Stomach smooth muscle (tissue), 2 donors: ENCODE results near the gene COPS2.

ENCODE experiments used
- H3K27ac ChIP-seq: one replicate; pipeline ENCODE4 v1.7.0; 2013; ENCODE audit warnings: mild to moderate bottlenecking, low read length, inconsistent platforms
- H3K27me3 ChIP-seq, 2 donors: one replicate each; pipeline ENCODE4 v1.7.0; 2013; ENCODE audit warnings: low read length in 2 of 2; ENCODE audit not compliant: insufficient read depth in 2 of 2, control insufficient read depth in 1 of 2
- H3K36me3 ChIP-seq, 2 donors: one replicate each; pipeline ENCODE4 v1.7.0; 2013; ENCODE audit warnings: low read length in 2 of 2; ENCODE audit not compliant: control insufficient read depth in 2 of 2, insufficient read depth in 2 of 2
- H3K4me1 ChIP-seq: one replicate; pipeline ENCODE4 v1.7.0; 2013; ENCODE audit warnings: low read length; ENCODE audit not compliant: control insufficient read depth, insufficient read depth
- H3K4me3 ChIP-seq, 2 donors: one replicate each; pipeline ENCODE4 v1.7.0; 2013; ENCODE audit warnings: low read length in 2 of 2
- H3K9ac ChIP-seq, 2 donors: one replicate each; pipeline ENCODE4 v1.7.0; 2013; ENCODE audit warnings: low read length in 2 of 2, mild to moderate bottlenecking in 1 of 2
- H3K9me3 ChIP-seq, 2 donors: one replicate each; pipeline ENCODE4 v1.7.0; 2013; ENCODE audit warnings: low read length in 2 of 2; ENCODE audit not compliant: control insufficient read depth in 2 of 2
- donor health status: healthy.
- donor health status: Pancreatic carcinoma.

COPS2 gene

GRCh38 chr15:49155834-49156627 lies 632 bp upstream of the COPS2 start:
- no peaks in the 10 kb centered on the region for H3K36me3 ChIP-seq
- H3K4me1 ChIP-seq = peaks cover 3% of the 10 kb centered on the region
- H3K27me3 ChIP-seq = no peaks in the 10 kb centered on the region
- peak overlapping the region; percentile 93 to 99 for H3K9ac ChIP-seq
- no peaks in the 10 kb centered on the region for H3K9me3 ChIP-seq
- H3K27ac ChIP-seq = peak overlapping the region; percentile 53
- peak overlapping the region; percentile 99 to 100 for H3K4me3 ChIP-seq

GRCh38 chr15:49154799-49155109 lies 645 bp downstream of the COPS2 start:
- Histone ChIP-seq H3K27ac (peak overlapping the region; percentile 81), H3K4me3 (peak overlapping the region; percentile 99 to 100), H3K4me1 (peaks cover 3% of the 10 kb centered on the region), H3K9me3 (no peaks in the 10 kb centered on the region), H3K9ac (peak overlapping the region; percentile 93 to 99), H3K36me3 (no peaks in the 10 kb centered on the region), H3K27me3 (no peaks in the 10 kb centered on the region)

GRCh38 chr15:49154359-49154758 lies 1.0 kb downstream of the COPS2 start:
- Histone ChIP-seq H3K27ac (no peak overlapping the region), H3K27me3 (no peaks in the 10 kb centered on the region), H3K9me3 (no peaks in the 10 kb centered on the region), H3K4me3 (peak overlapping the region; percentile 99 to 100), H3K4me1 (peaks cover 3% of the 10 kb centered on the region), H3K36me3 (no peaks in the 10 kb centered on the region), H3K9ac (peak overlapping the region; percentile 93 to 99)

- Histone ChIP-seq H3K36me3 (no peaks in the 10 kb centered on the region), H3K27me3 (no peaks in the 10 kb centered on the region), H3K4me1 (peaks cover 3% of the 10 kb centered on the region), H3K9ac (no peak overlapping the region), H3K4me3 (no peak overlapping the region), H3K9me3 (no peaks in the 10 kb centered on the region), H3K27ac (no peak overlapping the region)
These were observed 2.7 kb downstream of the COPS2 start for GRCh38 chr15:49152552-49153312.

GRCh38 chr15:49151831-49152230 lies 3.6 kb downstream of the COPS2 start:
- Histone ChIP-seq H3K27me3 (no peaks in the 10 kb centered on the region), H3K4me3 (no peak overlapping the region), H3K9ac (no peak overlapping the region), H3K9me3 (no peaks in the 10 kb centered on the region), H3K4me1 (peaks cover 3% of the 10 kb centered on the region), H3K36me3 (no peaks in the 10 kb centered on the region), H3K27ac (no peak overlapping the region)

GRCh38 chr15:49148727-49149126 lies 6.7 kb downstream of the COPS2 start:
- Histone ChIP-seq H3K4me1 (no peaks in the 10 kb centered on the region), H3K27me3 (no peaks in the 10 kb centered on the region)

GRCh38 chr15:49148298-49148697 lies 7.1 kb downstream of the COPS2 start:
- H3K9ac ChIP-seq = no peak overlapping the region
- no peak overlapping the region for H3K27ac ChIP-seq
- H3K9me3 ChIP-seq = no peaks in the 10 kb centered on the region
- H3K36me3 ChIP-seq = peaks cover 2 to 3% of the 10 kb centered on the region in 2 donors
- H3K4me1 ChIP-seq = no peaks in the 10 kb centered on the region
- no peaks in the 10 kb centered on the region for H3K27me3 ChIP-seq
- no peak overlapping the region for H3K4me3 ChIP-seq

More at GRCh38 chr15:49148727-49149126, 6.7 kb downstream of the COPS2 start:
- Histone ChIP-seq H3K9ac (no peak overlapping the region), H3K36me3 (no peaks in the 10 kb centered on the region), H3K27ac (no peak overlapping the region), H3K9me3 (no peaks in the 10 kb centered on the region), H3K4me3 (no peak overlapping the region)

- no peaks in the 10 kb centered on the region for H3K4me1 ChIP-seq
- H3K9ac ChIP-seq = no peak overlapping the region
- no peak overlapping the region for H3K27ac ChIP-seq
- no peak overlapping the region for H3K4me3 ChIP-seq
- no peaks in the 10 kb centered on the region for H3K9me3 ChIP-seq
- H3K36me3 ChIP-seq = peaks cover 15 to 16% of the 10 kb centered on the region in 2 donors
- no peaks in the 10 kb centered on the region for H3K27me3 ChIP-seq
These were observed 9.5 kb downstream of the COPS2 start for GRCh38 chr15:49145651-49146609.

- H3K4me3 ChIP-seq = no peak overlapping the region
- H3K27ac ChIP-seq = no peak overlapping the region
- peaks cover 21 to 42% of the 10 kb centered on the region in 2 donors for H3K36me3 ChIP-seq
- H3K4me1 ChIP-seq = no peaks in the 10 kb centered on the region
- H3K9ac ChIP-seq = no peak overlapping the region
- H3K27me3 ChIP-seq = no peaks in the 10 kb centered on the region
- no peaks in the 10 kb centered on the region for H3K9me3 ChIP-seq
These were observed 17.5 kb downstream of the COPS2 start for GRCh38 chr15:49137861-49138260.

GRCh38 chr15:49135911-49136310 lies 19.5 kb downstream of the COPS2 start:
- Histone ChIP-seq H3K9me3 (no peaks in the 10 kb centered on the region), H3K36me3 (peaks cover 13 to 45% of the 10 kb centered on the region in 2 donors), H3K4me1 (no peaks in the 10 kb centered on the region), H3K27ac (no peak overlapping the region), H3K27me3 (no peaks in the 10 kb centered on the region), H3K9ac (no peak overlapping the region), H3K4me3 (no peak overlapping the region)
